Lower leg skin (tissue), 3 donors: ENCODE measurements around the gene STAB1.

Experiments
- CTCF ChIP-seq, 3 donors: fragments of 450-650 bp; IDR thresholded peaks; one replicate each; pipeline ENCODE4 v1.5.1; 2016; ENCODE audit warnings: antibody characterized with exemption in 3 of 3, mild to moderate bottlenecking in 3 of 3, moderate library complexity in 2 of 3
- POLR2A ChIP-seq, 2 donors: fragments of 450-650 bp; IDR thresholded peaks; one replicate each; pipeline ENCODE4 v1.6.1; 2016 to 2017; ENCODE audit warnings: antibody characterized with exemption in 2 of 2, mild to moderate bottlenecking in 1 of 2, moderate library complexity in 1 of 2

- TF ChIP-seq CTCF (IDR thresholded peaks at IDR 0.05), result no peak
- no peak for TF ChIP-seq POLR2A (IDR thresholded peaks at IDR 0.05)
These were observed 33.6 kb downstream of the STAB1 start for GRCh38 chr3:52528586-52529375.
